Stimulated activated CD8-positive, alpha-beta memory T cell treated with anti-CD3 and anti-CD28 coated beads, Interleukin-2, amount 100 ng/mL, for 48 hours (primary cell): ENCODE data around the gene ENTREP1.
A peak's percentile ranks its signal among the peaks of the same experiment; 100 is the strongest.
"Not testable (repeated sequence)": the region's sequence is repeated elsewhere in the genome, so short reads cannot be mapped to it uniquely, and the experiment has no call there.

ENCODE experiments used
- DNase-seq, 2 donors: peaks; one replicate each; pipeline ENCODE4 v3.0.0-alpha.2; 2020; ENCODE audit warnings: low read depth in 2 of 2

ENTREP1 gene, protein sequence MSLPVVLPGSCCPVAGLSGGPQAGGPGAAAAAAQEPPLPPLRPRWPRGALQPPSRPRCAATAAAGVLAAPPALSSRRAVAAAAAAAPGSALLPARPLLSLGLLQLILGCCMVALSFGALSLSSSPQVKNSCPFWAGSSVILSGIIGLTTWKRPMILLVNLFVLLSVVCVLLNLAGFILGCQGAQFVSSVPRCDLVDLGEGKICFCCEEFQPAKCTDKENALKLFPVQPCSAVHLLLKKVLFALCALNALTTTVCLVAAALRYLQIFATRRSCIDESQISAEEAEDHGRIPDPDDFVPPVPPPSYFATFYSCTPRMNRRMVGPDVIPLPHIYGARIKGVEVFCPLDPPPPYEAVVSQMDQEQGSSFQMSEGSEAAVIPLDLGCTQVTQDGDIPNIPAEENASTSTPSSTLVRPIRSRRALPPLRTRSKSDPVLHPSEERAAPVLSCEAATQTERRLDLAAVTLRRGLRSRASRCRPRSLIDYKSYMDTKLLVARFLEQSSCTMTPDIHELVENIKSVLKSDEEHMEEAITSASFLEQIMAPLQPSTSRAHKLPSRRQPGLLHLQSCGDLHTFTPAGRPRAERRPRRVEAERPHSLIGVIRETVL

DNA sequence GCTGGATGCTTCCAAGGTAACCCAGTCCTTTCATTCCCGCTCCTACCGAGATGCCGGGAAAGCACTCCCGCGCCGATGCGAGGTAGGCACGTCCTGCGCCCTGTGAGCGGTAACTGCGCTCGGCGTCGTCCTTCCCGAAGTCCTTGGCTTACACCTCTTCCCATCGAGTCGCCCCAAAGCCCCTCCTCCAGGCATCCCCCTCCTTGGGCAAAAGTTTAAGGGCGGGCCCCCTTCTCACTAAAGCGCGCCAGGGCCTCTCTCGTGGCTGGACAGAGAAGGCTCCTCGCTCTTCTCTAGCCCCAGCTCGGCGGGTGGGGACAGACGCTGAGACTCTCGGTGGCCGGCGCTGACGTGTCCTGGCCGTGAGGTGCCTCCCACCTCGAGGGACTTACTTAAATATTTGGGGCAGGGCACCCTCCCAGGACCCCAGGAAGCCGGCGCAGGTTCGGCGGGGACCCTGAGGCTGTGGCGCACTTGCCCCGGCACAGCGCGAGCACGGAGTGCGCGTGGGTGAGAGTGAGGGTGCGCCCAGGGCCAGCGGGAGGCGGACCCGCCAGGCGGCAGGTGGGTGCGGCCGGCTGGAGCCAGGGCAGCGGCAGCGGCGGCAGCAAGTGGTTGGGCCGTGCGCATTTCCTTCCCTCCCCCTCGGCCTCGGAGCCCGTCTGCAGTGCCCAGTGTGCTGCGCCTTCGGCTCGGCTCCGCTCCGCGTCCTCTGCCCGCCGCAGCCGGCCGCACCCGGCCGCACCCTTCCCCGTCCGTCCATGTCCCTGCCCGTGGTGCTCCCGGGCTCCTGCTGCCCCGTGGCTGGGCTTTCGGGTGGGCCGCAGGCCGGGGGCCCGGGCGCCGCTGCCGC is at the start of gene ENTREP1:
TSS of gene ENTREP1 (plus strand) at position 667 of the 853 bp plus-strand sequence. CDS start at position 762, 95 bp downstream.
- no peak for DNase-seq

DNA sequence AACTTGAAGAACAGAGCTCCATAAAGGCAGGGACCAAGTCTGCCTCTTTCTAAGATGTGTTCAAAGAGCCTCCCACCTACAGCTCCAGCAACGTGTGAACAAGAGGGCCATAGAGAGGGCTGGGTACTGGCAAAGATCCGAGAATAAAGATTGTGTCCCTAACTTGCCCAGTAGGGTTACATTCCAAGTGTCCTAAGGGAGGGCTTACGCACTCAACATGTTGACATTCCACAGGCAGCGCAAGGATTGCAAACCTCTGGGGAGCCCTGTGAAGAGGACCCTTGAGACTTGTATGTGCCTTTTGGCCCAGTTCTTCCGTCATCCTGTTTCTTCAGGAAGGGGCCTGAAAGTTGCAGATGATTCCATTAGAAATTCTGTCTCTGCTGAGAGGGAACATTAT is 48.2 kb upstream of the ENTREP1 start:
- no peak for DNase-seq

DNA sequence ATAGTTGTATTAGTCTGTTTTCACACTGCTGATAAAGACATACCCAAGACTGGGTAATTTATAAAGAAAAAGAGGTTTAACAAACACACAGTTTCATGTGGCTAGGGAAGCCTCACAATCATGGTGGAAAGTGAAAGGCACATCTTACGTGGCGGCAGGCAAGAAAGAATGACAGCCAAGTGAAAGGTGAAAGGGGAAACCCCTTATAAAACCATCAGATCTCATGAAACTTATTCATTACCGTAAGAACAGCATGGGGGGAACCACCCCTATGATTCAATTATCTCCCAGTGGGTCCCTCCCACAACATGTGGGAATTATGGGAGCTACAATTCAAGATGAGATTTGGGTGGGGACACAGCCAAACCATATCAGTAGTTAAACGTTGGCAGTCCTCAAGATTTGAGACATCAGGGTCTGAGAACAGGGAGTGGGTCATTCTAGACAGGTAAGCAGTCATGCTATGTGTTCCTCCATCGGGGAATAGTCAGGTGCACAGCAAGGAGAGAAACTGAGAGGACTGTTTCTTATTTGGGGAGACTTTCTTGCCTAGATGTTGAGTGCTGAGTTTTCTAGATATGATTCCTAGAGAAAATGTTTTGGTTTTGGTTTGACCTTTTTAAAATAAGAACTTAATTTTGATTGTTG is 45.8 kb upstream of the ENTREP1 start:
- DNase-seq, result peak in 1 of 2 donors; percentile 19

DNA sequence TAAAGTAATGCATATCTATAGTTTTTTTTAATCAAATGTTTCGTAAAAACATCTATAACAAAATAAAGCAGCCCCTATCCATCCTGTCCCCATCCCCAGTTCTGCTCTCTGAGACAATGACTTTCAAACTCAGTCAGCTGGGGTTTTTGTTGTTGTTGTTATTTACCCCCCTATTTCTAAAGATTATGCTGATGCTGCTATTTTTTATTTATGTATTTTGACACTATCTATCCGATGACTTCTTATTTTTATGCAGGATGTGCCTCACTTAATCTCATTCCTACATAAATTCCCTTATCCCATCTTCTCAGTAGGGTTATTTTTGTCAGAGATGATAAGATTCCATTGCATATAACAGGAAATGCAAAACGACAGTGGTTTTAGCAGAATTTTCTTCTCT is 45.3 kb upstream of the ENTREP1 start:
- DNase-seq, result no peak

DNA sequence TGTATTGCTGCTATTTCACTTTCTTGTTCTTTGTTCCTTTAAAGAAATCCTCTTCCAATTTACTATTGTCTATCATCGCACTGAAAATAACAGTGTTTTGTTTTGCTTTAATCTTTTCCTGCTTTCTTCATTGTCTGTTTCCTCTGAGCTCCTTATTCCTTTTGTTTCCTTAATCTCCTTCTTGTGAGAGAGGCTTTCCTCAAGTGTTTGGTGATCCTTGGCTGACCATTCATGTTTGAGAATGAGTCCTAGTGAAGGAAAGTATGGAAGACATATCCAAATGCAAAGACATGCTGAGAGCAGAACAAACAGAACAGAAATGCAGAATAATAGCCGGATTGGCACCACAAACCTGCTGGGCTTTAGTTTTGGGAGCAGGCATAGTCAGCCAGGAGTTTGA is 42.0 kb upstream of the ENTREP1 start:
- DNase-seq, result no peak

DNA sequence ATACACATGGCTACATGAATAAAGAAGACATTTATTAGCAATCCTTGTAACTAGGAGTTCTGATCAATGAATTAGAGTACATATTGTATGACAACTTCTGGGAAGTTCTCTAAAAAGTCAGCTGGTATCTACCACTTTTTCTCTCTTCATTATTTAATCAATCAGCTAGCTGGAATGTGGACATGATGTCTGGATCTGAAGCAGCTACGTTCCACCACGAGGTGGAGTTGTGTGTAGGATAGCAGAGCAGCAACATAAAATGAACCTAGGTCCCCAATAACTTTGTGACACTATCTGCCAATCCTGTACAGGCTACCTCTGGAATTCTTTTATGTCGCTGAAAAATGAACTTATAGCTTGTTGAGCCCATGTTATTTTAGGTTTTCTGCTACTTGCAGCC is 32.9 kb upstream of the ENTREP1 start:
- no peak for DNase-seq

DNA sequence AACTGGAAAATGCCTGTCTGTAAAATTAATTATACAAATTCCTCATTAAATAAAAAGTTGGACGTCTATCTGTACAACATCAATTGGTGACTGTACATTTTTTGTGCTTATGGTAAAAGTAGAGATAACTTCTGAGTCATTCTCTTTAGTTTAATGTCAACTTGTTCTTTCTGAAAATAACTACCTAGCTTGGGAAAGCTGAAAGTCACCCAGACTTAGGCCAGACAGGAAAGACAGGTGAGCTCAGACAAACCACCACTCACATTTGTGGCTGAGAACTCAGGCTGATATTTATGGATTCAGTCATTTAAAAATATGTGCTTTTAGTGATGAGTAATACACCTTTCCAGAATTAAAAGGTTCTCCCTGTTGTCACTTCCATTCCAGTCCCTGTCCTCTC is 31.9 kb upstream of the ENTREP1 start:
- no peak for DNase-seq

DNA sequence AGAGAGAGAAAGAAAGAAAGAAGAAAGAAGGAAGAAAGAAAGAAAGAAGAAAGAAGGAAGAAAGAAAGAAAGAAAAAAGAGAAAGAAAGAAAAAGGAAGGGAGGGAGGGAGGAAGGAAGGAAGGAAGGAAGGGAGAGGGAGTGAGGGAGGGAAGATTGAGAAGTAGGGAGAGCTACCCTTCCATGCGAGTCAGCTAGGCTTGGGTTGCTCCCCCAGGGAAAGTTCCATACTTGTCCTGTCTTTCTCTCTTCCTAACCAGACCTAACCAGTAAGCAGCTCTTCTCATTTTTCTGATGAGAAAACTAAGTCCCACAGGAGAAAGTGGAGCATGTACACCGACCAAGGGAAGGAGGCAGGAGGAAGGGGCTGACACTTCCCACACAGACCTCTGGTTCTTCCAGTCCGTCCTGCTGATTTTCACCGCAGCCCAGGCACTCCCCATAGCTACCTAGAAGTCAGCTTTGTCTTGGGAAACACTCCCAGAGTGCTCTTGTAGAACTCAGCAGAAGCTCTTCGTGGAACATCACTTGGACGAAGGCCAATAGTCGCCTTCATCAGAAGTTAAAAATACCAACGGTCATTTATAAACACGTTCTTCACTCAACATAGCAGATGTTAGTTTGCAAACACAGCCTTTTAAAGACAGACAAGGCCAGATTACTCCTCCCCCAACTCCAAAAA is 29.0 kb upstream of the ENTREP1 start:
- no peak for DNase-seq

DNA sequence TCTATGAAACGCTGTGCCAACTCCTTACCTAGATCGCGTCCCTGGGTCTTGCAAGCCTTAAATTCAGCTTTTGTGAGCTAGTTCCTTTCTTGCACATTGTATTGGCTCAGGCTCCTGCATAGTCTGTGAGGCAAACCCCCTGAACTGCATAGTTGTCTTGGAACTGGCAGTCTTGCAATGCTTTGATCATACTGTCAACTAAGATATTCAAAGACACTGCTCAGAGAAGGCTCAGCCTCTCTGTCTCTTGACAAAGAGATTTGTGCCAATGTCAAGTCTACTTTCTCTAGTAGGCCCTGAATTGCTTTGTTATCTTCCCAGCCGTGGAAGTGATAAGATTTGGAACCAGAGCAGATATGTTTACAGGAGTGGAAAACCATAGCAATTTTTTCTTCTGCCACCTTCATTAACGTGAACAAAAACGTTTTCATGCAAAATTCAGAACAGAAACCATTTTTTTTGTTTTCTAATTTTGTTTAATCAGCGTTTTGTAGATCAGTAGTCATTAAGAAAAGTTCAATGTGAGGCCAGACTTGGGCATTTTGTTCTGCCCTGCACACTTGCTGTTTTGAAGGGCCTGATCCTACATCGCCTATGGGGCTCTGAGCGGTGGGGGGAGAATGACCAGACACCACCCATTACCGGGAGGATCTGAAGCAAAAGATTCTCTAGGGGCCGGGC is 27.6 kb upstream of the ENTREP1 start:
- no peak for DNase-seq

DNA sequence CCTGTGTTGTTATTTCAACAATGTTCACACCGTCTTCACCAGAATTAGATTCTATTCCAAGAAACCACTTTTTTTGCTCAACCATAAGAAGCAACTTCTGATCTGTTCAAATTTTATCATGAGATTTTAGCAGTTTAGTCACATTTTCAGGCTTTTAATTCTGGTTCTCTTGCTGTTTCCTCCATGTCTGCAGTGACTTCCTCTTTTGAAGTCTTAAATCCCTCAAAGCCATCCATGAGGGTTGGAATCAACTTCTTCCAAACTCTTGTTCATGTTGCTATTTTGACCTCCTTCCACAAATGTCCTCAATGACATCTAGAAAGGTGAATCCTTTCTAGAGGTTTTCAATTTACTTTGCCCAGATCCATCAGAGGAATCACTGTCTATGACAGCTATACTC is 25.7 kb upstream of the ENTREP1 start:
- no peak for DNase-seq

DNA sequence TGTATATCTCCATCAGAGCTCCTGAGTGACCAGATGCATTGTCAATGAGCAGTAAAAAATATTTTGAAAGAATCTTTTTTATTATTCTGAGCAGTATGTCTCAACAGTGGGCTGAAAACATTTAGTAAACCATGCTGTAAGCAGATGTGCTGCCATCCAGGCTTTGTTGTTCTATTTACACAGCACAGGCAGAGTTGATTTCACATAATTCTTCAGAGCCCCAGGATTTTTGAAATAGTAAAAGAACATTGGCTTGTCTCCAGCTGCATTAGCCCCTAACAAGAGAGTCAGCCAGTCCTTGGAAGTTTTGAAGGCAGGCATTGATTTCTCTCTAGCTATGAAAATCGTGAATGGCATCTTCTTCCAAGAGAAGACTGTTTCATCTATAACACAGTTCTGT is 25.2 kb upstream of the ENTREP1 start:
- DNase-seq, result no peak

DNA sequence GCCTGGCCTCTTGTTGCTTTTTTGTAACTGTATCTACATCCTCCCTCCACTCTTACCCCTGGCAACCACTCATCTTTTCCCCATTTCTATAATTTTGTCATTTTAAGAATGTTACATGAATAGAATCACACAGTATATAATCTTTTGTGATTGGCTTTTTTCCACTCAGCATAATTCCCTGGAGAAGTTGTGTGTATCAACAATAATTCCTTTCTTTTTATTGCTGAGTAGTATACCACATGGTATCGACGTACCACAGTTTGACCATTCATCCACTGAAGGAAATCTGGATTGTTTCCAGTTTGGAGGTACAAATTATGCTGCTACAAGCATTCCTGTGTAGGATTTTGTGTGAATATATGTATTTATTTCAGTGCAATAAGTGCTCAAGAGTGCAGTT is 21.7 kb upstream of the ENTREP1 start:
- no peak for DNase-seq

DNA sequence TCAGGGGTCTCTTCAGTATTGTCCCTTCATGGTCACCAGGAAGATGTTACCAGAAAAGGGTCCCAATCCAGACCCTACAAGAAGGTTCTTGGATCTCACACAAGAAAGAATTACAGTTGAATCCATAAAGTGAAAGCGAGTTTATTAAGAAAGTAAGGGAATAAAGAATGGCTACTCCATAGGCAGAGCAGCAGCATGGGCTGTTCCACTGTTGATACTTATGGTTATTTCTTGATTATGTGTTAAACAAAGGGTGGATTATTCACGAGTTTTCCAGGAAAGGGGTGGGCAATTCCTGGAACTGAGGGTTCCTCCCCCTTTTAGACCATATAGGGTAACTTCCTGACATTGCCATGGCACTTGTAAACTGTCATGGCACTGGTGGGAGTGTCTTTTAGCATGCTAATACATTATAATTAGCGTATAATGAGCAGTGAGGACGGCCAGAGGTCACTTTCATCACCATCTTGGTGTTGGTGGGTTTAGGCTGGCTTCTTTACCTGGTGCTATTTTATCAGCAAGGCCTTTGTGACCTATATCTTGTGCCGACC is 18.0 kb upstream of the ENTREP1 start:
- DNase-seq, result not testable (repeated sequence)

DNA sequence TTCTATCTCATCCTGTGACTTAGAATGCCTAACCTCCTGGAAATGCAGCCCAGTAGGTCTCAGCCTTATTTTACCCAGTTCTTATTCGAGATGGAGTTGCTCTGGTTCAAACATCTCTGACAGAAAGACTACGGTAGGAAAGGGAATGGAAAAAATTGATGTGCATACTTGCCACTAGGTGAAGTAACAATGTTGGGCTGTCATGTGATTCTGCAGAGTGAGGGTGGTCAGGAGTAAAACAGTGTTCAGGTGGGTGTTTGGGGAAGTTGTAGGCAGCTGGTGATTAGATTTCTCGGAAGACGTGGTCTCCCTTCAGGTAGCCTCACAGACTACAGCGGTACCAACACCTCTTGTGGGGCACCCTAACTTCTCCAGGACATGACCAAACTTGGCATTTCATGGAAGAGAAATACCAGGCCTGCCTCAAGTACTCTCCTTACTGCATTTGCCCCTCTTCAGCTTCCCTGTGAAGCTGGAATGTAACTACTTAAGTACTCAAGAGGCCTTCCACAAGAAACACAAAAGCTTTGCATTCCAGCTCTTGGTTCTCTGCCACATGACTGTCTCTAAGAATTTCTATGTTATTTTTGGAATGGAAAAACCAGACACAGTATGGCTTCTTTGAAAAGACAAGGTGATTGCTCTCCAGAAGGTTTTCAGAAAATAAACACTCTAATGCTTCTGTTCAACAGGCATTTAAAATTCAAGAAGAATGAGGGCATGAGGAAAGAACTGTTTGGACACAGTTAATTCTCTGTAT is 17.4 kb upstream of the ENTREP1 start:
- DNase-seq, result no peak

DNA sequence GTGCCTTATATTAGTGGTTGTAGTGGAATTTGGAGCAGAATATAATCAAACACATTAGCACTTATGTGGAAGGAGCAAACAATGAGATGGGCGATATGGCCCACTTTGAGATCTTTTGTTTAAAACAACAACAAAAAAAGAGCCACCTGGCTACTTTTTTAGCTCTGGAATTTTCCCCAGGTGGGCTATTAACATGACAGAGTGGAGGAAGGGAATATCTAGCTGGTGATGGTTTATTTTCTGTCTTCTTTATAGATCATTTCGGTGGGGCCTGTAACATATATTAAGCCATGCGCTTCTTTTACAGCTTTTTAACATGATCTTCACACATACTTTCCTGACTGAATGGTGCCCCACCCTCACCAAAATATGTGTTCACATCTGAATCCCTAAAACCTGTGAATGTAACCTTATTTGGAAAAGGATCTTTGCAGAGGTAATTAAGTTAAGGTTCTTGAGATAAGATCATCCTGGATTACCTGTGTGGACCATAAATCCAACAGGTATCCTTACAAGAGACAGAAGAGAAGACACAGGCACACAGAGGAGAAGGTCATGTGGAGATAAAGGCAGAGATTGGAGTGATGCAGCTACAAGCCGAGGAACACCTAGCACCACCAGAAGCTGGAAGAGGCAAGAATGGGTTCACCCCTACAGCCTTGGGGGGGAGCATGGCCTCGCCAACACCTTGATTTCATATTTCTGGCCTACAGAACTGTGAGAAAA is 16.6 kb upstream of the ENTREP1 start:
- DNase-seq, result no peak

DNA sequence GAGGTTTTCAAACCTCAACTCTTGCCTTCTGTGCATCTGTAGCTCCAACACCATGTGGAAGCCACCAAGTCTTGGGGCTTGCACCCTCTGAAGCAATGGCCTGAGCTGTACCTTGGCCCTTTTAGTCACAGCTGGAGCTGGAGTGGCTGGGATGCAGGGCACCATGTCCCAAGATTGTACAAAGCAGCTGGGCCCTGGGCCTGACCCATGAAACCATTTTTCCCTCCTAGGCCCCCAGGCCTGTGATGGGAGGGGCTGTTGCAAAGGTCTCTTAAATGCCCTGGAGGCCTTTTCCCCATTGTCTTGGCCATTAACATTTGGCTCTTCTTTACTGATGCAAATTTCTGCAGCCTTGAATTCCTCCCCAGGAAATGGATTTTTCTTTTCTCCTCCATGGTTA is 11.8 kb upstream of the ENTREP1 start:
- DNase-seq, result no peak

DNA sequence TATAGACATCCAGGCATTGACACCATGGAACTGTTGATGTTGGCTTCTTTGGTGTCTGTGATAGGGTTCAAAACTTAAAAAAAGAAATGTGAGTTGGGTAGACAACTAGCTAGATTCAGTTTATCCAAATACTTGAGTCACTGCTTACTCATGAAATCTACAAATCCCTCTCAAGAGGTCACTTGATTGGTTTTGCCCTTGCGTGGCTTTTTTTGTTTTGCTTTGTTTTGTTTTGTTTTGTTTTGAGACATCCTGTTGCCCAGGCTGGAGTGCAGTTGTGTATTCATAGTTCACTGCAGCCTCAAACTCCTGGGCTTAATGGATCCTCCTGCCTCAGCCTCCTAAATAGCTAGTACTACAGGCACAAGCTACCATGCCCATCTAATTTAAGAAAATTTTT is 10.5 kb upstream of the ENTREP1 start:
- no peak for DNase-seq

DNA sequence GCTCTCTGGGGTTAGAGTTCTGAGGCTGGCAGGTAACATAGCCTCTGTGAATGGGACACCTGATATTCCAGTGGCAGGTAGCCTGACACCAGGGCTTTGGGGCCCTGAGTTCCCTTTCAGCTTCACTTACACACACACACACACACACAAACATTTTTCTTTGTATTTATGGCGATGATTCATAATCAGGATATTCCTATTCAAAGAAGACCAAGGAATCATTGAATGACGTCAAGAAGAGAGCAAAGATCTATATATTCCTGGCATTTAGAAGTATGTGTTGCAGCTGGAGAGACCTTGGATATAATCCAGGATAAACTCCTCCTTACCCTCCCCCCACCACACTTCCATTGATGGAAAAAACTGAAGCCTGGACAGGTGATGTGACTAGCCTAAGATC is 7.9 kb upstream of the ENTREP1 start:
- no peak for DNase-seq

DNA sequence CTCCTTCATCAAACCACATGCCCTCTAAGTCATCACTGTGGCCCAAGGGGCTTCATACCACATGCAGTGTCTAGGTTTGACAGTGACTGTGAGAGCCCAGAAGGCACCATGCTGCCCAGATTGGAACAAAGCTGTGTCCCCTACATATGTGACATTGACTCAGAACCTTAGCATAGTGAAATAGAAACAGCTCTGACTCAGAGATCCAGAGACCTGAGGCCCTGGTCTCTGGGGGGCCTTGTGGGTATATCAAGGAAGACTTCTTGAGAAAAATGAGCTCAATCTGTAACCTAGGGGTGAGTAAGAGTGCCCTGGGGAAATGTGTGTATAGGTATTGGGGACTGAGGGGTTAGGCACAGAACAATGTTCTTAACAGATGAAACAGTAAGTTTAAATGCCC is 7.1 kb upstream of the ENTREP1 start:
- DNase-seq, result peak in 1 of 2 donors; percentile 30
